ENCODE data around the gene ZNF511. TPM values are rescaled to one million over a fixed set of nuclear protein-coding genes. Genes with fewer than 3 reads are reported as not detected.

ZNF511 gene
- total and polyA plus RNA-seq, 2 of the 4 experiments (the other 2 are of a cell fraction) = 13.6 to 32.6 TPM

GRCh38 chr10:133361773-133362441 is 53.2 kb downstream of the ZNF511 start:
- ChIA-PET CTCF (interaction anchor here (0.5 kb wide), 1 partner anchor 252 kb away, joined by 4 read pairs; no protein-coding TSS in a partner anchor), POLR2A (ENCODE audit: unreplicated experiment) (no interaction called here)
- Histone ChIP-seq H4K8ac (ENCODE audit: low read depth in 2 of 2, low read length in 2 of 2) (no peak overlapping the region), H3K9me1 (ENCODE audit: insufficient read depth, low read length) (no peaks in the 10 kb centered on the region; the same call in 1 of the 2 replicates), H3K14ac (replicated peaks; ENCODE audit: low read depth, low read length) (no peak overlapping the region), H3K4me2 (ENCODE audit: low read depth, low read length) (no peak overlapping the region), H3K23ac (ENCODE audit: low read depth, low read length) (no peak overlapping the region), H3K18ac (ENCODE audit: low read depth, low read length) (no peak overlapping the region), H4K91ac (ENCODE audit: insufficient read depth, low read depth, low read length) (no peak overlapping the region), H4K5ac (ENCODE audit: low read depth, low read length) (no peak overlapping the region), H2BK20ac (ENCODE audit: low read depth, low read length) (no peak overlapping the region), H4K20me1 (ENCODE audit: insufficient read depth, low read length) (no peaks in the 10 kb centered on the region), H3K56ac (ENCODE audit: extremely low read depth, insufficient read depth, low read length) (no peak overlapping the region), H3K36me3 (ENCODE audit: control insufficient read depth, insufficient read depth, low read length) (peaks cover 39% of the 10 kb centered on the region), H2BK5ac (ENCODE audit: low read depth, low read length, poor library complexity, severe bottlenecking) (no peak overlapping the region), H2AFZ (replicated peaks; ENCODE audit: low read length, poor library complexity) (no peak overlapping the region), H3K9me3 (ENCODE audit: control insufficient read depth, insufficient read depth, low read length) (no peaks in the 10 kb centered on the region), H3K4me3 (ENCODE audit: insufficient read depth, low read depth, low read length) (no peak overlapping the region), H3K4ac (ENCODE audit: low read depth, low read length) (no peak overlapping the region), H3K27me3 (ENCODE audit: control insufficient read depth, insufficient read depth, low read length) (no peaks in the 10 kb centered on the region), H3K79me1 (ENCODE audit: low read depth in 1 of 2, low read length in 2 of 2) (peaks cover under 1 to 4% of the 10 kb centered on the region in 2 experiments; a peak in 2 of 4 replicates), H2AK5ac (ENCODE audit: low read depth, low read length) (no peak overlapping the region), H3K4me1 (ENCODE audit: control insufficient read depth, insufficient read depth, low read length) (peaks cover 2% of the 10 kb centered on the region; the same call in 1 of the 2 replicates), H2BK15ac (ENCODE audit: low read depth, low read length) (no peak overlapping the region), H2AK9ac (replicated peaks; ENCODE audit: low read depth, low read length, poor library complexity) (no peak overlapping the region), H3K27ac (ENCODE audit: insufficient read depth, low read length) (no peak overlapping the region), H2BK120ac (ENCODE audit: low read depth, low read length) (no peak overlapping the region), H3K9ac (ENCODE audit: low read depth, low read length) (no peak overlapping the region)
- no TSS peak for BruUV-seq (replicated peaks)
- dilution Hi-C loops (cut with HindIII; ENCODE audit: low sequenced_read_pairs, unreplicated experiment) (no loop called here), intact Hi-C loops (cut with micrococcal nuclease) (no loop called here), in situ Hi-C loops (cut with MboI; ENCODE audit: low sequenced_read_pairs) (no loop called here)
- TF ChIP-seq POLR2A (IDR thresholded peaks at IDR 0.05; ENCODE audit: low read depth, low read length) = no peak
- no peak for TF ChIP-seq BHLHE40 (IDR thresholded peaks at IDR 0.05; ENCODE audit: low read depth, low read length)
- no peak for TF ChIP-seq RFX5 (IDR thresholded peaks at IDR 0.05; ENCODE audit: low read depth, low read length)
- TF ChIP-seq SMC3 (IDR thresholded peaks at IDR 0.05; ENCODE audit: low read depth, low read length) = no peak
- no peak for TF ChIP-seq NFE2L2 (IDR thresholded peaks at IDR 0.05; ENCODE audit: low read depth, low read length)
- TF ChIP-seq RCOR1 (IDR thresholded peaks at IDR 0.05; ENCODE audit: insufficient replicate concordance, low read length) = no peak
- no peak for TF ChIP-seq ELK1 (IDR thresholded peaks at IDR 0.05; ENCODE audit: borderline replicate concordance, low read depth, low read length)
- TF ChIP-seq CTCF (conservative IDR thresholded peaks at IDR 0.05; ENCODE audit: low read depth, low read length) = no peak
- TF ChIP-seq CHD1 (IDR thresholded peaks at IDR 0.05; ENCODE audit: low read depth, low read length) = no peak
- DNase-seq (no peak), ATAC-seq (ENCODE audit: low read depth) (no peak)
- 90% methylated on average over 10 of the region's 18 CpGs; no CpG with 5 or more reads in 1 of the 2 experiments for WGBS, 2 experiments (ENCODE audit: extremely low coverage in 2 of 2, insufficient read length in 1 of 2)
